Smooth muscle cell (in vitro differentiated cells): ENCODE results near the gene RNF214. TPM values are rescaled to one million over a fixed set of nuclear protein-coding genes. Genes with fewer than 3 reads are reported as not detected.

Source experiments
- DNase-seq: peaks from one replicate; lab custom pipeline; 2025; ENCODE audit not compliant: unreplicated experiment; lab: John Stamatoyannopoulos, UW
- H2AFZ ChIP-seq: fragments of 200-600 bp; sonication (generic); 2 replicates; pipeline ENCODE4 v1.6.0; 2016; ENCODE audit warnings: antibody characterized with exemption, low read depth, mild to moderate bottlenecking
- H3F3A ChIP-seq: fragments of 200-600 bp; sonication (generic); 2 replicates; pipeline ENCODE4 v1.6.0; 2017; ENCODE audit warnings: antibody characterized with exemption, low read depth
- H3K27ac ChIP-seq: fragments of 200-600 bp; sonication (generic); 2 replicates; pipeline ENCODE4 v1.5.1; 2016; ENCODE audit warnings: low read depth, mild to moderate bottlenecking
- H3K27me3 ChIP-seq: fragments of 200-600 bp; sonication (generic); 2 replicates; pipeline ENCODE4 v1.6.1; 2016; ENCODE audit warnings: low read depth, mild to moderate bottlenecking
- H3K36me3 ChIP-seq: fragments of 200-600 bp; sonication (generic); 2 replicates; pipeline ENCODE4 v1.5.1; 2016; ENCODE audit warnings: low read depth
- H3K4me1 ChIP-seq: fragments of 200-600 bp; sonication (generic); 2 replicates; pipeline ENCODE4 v1.5.1; 2016; ENCODE audit warnings: low read depth
- H3K4me2 ChIP-seq: fragments of 200-600 bp; sonication (generic); 2 replicates; pipeline ENCODE4 v1.6.0; 2016; ENCODE audit warnings: mild to moderate bottlenecking
- H3K4me3 ChIP-seq: fragments of 200-600 bp; sonication (generic); 2 replicates; pipeline ENCODE4 v1.5.1; 2016; ENCODE audit warnings: mild to moderate bottlenecking
- H3K79me2 ChIP-seq: fragments of 200-600 bp; sonication (generic); 2 replicates; pipeline ENCODE4 v1.6.0; 2016; ENCODE audit warnings: low read depth, mild to moderate bottlenecking
- H3K9ac ChIP-seq: fragments of 200-600 bp; sonication (generic); 2 replicates; pipeline ENCODE4 v1.6.0; 2016; ENCODE audit warnings: low read depth
- H3K9me3 ChIP-seq: fragments of 200-600 bp; sonication (generic); replicated peaks from 2 replicates; pipeline ENCODE4 v1.5.1; 2016; ENCODE audit warnings: low read depth
- H4K20me1 ChIP-seq: fragments of 200-600 bp; sonication (generic); 2 replicates; pipeline ENCODE4 v1.6.0; 2016; ENCODE audit warnings: low read depth
- WGBS: methylation state at CpG from one replicate; pipeline ENCODE4 v1.1.7; 2016; ENCODE audit warnings: low lambda C conversion rate; 5-methylcytosine and 5-hydroxymethylcytosine counted together
- polyA plus RNA-seq: library from polyadenylated mRNA; unstranded; fragments of >200 nt; fragmentation: Nextera tagmentation; extraction: Ambion mirVana; gene quantifications from 2 replicates; pipeline ENCODE4 v1.2.1, GENCODE V29; 2016
- total RNA-seq: library from RNA; depleted of rRNA; stranded (reverse); fragments of >200 nt; gene quantifications from 2 replicates; pipeline ENCODE4 v1.2.3, GENCODE V29; 2014
- TF ChIP-seq, protein P1 (sequence below): fragments of 200-600 bp; sonication (generic); IDR thresholded peaks from 2 replicates; pipeline ENCODE4 v1.5.1; 2017; ENCODE audit warnings: borderline replicate concordance, mild to moderate bottlenecking, antibody characterized with exemption; ENCODE audit not compliant: insufficient read depth, poor library complexity, severe bottlenecking

Gene RNF214
- total and polyA plus RNA-seq, 2 experiments from 2014 or later: 10.9 to 15.8 TPM

GRCh38 chr11:117251506-117251905 is 19.0 kb downstream of the RNF214 start:
- no peak overlapping the region for H2AFZ ChIP-seq
- DNase-seq: no peak
- H3K4me2 ChIP-seq: no peak overlapping the region
- H3K27me3 ChIP-seq: no peaks in the 10 kb centered on the region
- no peaks in the 10 kb centered on the region for H4K20me1 ChIP-seq
- H3K36me3 ChIP-seq: no peaks in the 10 kb centered on the region
- TF ChIP-seq, protein P1, sequence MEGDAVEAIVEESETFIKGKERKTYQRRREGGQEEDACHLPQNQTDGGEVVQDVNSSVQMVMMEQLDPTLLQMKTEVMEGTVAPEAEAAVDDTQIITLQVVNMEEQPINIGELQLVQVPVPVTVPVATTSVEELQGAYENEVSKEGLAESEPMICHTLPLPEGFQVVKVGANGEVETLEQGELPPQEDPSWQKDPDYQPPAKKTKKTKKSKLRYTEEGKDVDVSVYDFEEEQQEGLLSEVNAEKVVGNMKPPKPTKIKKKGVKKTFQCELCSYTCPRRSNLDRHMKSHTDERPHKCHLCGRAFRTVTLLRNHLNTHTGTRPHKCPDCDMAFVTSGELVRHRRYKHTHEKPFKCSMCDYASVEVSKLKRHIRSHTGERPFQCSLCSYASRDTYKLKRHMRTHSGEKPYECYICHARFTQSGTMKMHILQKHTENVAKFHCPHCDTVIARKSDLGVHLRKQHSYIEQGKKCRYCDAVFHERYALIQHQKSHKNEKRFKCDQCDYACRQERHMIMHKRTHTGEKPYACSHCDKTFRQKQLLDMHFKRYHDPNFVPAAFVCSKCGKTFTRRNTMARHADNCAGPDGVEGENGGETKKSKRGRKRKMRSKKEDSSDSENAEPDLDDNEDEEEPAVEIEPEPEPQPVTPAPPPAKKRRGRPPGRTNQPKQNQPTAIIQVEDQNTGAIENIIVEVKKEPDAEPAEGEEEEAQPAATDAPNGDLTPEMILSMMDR: no peak
- H3K4me1 ChIP-seq: no peaks in the 10 kb centered on the region
- H3K27ac ChIP-seq: no peak overlapping the region
- no peak overlapping the region for H3K9ac ChIP-seq
- no peaks in the 10 kb centered on the region for H3K9me3 ChIP-seq
- H3K79me2 ChIP-seq: no peaks in the 10 kb centered on the region
- WGBS: 96% methylated on average over 4 of the region's 10 CpGs
- no peak overlapping the region for H3K4me3 ChIP-seq
- H3F3A ChIP-seq: no peaks in the 10 kb centered on the region

DNA sequence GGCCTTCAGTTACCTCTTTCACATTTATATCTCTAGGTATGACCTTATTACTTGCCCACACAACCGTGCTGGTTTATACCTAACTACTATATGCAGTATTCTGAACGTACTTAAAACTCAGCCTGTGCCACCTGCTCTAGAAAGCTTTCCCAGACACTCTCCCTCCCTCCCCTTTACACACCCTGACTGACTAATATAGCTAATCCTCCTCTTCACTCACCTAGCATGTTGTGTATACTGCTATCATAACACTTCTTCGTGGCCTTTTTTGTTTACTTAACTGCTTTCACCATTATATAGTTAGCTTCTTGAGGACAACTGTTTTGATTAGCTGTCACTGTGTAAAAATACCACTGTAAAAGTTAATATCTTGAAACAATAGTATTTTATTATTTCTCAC is 23.5 kb downstream of the RNF214 start:
- no peaks in the 10 kb centered on the region for H3K79me2 ChIP-seq
- no peak overlapping the region for H3K4me2 ChIP-seq
- peaks cover 18% of the 10 kb centered on the region for H4K20me1 ChIP-seq
- H2AFZ ChIP-seq: no peak overlapping the region
- H3K36me3 ChIP-seq: peaks cover 4% of the 10 kb centered on the region
- H3F3A ChIP-seq: no peaks in the 10 kb centered on the region
- no peaks in the 10 kb centered on the region for H3K9me3 ChIP-seq
- TF ChIP-seq, protein P1: no peak
- no peak overlapping the region for H3K9ac ChIP-seq
- 91% methylated on average over 3 of the region's 3 CpGs for WGBS
- H3K4me1 ChIP-seq: peaks cover 5% of the 10 kb centered on the region
- H3K27me3 ChIP-seq: no peaks in the 10 kb centered on the region
- no peak overlapping the region for H3K4me3 ChIP-seq
- H3K27ac ChIP-seq: peak overlapping the region; percentile 11
- DNase-seq: no peak

DNA sequence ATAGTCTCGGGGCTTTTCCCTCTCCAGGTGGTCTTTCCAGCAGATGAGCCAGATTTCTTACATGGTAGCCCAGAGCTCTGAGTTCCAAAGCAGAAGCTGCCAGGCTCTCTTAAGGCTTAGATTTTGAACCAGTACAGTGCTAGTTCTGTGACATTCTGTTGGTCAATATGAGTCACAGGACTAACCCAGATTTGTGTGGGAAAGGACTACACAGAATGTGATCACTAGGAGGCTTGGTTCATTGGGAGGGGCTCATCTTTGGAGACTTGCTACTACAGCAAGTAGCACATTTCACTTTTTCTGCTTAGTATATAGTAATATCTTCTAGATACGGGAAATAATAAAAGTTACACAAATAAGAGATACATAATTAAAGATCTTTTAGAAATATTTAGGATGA is 24.1 kb downstream of the RNF214 start:
- Histone ChIP-seq H3K27me3 (no peaks in the 10 kb centered on the region), H3F3A (no peaks in the 10 kb centered on the region), H3K4me3 (no peak overlapping the region), H4K20me1 (peaks cover 18% of the 10 kb centered on the region), H3K4me2 (no peak overlapping the region), H3K9ac (no peak overlapping the region), H2AFZ (no peak overlapping the region), H3K27ac (peak overlapping the region; percentile 11), H3K79me2 (no peaks in the 10 kb centered on the region), H3K4me1 (peaks cover 5% of the 10 kb centered on the region), H3K9me3 (no peaks in the 10 kb centered on the region), H3K36me3 (peaks cover 4% of the 10 kb centered on the region)
- 68% methylated on average over 2 of the region's 2 CpGs for WGBS
- DNase-seq: no peak
- TF ChIP-seq, protein P1: no peak

GRCh38 chr11:117258576-117258975 is 26.1 kb downstream of the RNF214 start:
- H2AFZ ChIP-seq: no peak overlapping the region
- no peaks in the 10 kb centered on the region for H3K79me2 ChIP-seq
- H3K4me2 ChIP-seq: no peak overlapping the region
- H3K27ac ChIP-seq: no peak overlapping the region
- H4K20me1 ChIP-seq: peaks cover 18% of the 10 kb centered on the region
- H3F3A ChIP-seq: no peaks in the 10 kb centered on the region
- no peak for DNase-seq
- 98% methylated on average over 2 of the region's 2 CpGs for WGBS
- H3K27me3 ChIP-seq: no peaks in the 10 kb centered on the region
- H3K9ac ChIP-seq: no peak overlapping the region
- TF ChIP-seq, protein P1: no peak
- H3K4me1 ChIP-seq: peaks cover 5% of the 10 kb centered on the region
- no peak overlapping the region for H3K4me3 ChIP-seq
- H3K9me3 ChIP-seq: no peaks in the 10 kb centered on the region
- H3K36me3 ChIP-seq: peaks cover 7% of the 10 kb centered on the region
